Activated CD4-positive, alpha-beta T cell treated with anti-CD3 and anti-CD28 coated beads for 4 hours (primary cell): Measurements from ENCODE around the gene CAMTA1.
A peak's percentile ranks its signal among the peaks of the same experiment; 100 is the strongest.

Source experiments
- DNase-seq, 2 donors: peaks; one replicate each; pipeline ENCODE4 v3.0.0-alpha.2; 2020

Gene CAMTA1

GRCh38 chr1:6885426-6885825, 100.2 kb downstream of the CAMTA1 start:
- no peak for DNase-seq

GRCh38 chr1:6886523-6886922, 101.3 kb downstream of the CAMTA1 start:
- no peak for DNase-seq

DNA sequence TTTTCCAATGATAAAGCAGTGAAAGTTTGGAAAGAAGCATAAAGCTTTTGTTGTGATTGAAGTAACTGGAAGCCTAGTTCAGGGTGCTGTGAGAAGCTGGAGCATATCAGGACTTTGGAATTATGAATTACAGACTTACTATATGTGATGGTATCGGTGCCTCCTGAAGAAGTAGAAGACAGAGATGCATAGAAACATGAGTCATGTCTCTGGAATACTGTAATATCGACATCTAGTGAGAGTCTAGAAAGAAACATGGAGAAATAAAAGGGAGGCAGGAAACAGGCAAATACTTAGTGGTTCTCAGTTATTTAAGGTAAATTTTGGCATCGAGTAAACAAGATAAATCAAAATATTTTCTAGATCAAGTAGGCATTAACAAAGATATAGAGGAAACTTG, 103.0 kb downstream of the CAMTA1 start:
- no peak for DNase-seq

DNA sequence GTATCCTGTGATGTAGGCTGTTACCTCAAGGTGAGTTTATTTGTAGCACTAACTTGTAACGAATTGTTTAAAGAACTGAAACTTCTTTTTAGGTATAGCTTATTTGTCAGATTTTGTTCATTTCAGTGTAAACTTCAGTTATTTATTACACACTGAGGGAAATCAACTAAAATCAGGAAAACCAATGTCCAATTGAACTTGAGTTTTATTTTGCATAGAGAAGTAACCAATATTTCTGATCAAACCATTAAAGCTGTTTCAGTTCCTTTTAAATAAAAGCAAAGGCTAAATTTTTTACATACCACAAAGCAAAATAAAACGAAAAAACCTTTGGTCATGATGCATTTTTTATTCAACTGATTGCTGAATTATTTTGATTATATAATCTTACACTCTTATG, 103.6 kb downstream of the CAMTA1 start:
- DNase-seq, result no peak

DNA sequence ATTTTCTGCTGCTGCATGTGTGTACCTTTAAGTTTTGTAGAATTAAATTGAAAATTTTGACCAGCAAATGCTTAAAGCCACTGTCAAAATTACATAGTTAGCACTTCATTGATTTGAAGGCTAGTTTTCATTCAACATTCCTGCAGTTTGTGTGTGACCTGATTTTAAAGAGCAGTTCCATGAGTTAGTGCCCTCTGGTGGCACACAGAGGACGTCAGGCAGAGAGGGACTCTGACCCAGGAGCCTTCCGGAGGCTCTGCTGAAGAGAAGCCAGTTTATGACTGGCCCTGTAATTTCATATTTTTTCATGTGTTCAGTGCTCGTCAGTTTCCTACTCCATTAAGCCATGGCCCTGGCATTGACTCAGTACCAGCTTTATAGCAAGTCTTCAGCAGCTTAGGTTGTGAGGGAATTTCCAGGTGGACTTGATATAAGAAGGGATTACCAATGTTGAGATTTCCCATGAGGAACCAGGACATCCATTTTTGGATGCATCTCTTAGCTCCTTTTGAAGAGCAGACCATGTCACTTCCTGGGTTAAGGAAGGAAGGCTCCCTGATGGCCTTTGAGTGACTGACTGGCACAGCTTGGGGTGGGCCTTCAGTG, 104.7 kb downstream of the CAMTA1 start:
- peak; percentile 9 to 28 for DNase-seq

DNA sequence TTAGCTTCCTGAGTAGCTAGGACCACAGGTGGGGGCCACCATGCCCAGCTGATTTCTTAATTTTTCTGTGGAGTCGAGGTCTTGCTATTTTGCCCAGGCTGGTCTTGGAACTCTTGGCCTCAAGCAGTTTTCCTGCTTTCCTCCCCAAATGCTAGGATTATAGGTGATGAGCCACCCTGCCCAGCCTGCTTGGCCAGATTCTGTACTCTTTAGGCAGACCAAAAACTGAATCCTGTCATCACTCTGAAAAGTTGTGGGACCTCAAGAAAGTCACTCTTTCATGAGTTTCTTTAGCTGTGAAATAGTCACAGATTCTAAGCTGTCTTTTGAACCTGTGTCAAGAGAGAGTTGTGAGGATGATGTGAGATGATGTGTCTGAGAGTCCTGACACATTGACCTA, 105.4 kb downstream of the CAMTA1 start:
- DNase-seq, result no peak

DNA sequence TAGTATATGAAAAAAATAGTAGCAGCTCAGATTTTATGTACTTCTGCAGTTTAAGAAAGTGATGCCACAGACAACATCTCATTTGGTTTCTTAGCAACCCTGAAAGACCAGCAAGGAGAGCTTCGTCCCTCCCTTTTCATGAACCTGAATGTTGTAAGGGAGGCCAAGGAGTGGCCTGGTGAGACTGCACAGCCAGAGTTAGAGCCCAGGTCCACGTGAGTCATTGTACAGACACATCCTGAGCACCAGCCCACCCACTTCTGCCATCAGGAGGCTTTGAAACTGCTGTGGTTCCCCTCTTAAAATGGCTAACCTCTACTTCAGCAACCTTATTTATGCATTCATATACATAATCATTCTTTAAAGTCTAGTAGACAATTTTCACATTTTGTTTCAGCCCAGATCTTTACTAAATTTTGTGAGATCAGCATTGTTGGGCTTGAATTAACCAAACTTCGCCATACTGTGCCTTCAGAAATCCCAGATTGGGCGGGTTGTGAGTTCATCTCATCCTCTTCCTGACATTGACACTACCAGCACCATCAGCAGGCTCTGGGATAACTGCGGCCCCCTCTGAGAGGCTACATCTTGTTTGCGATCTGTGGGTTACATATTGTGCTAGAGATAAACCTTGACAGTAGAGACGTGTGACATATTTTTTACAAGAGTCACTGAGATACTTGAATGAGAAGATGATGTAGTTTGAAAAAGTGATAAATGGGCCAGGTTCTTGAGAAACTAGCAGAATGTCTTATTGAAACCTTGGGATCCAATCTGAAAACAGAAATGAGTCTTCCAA, 106.7 kb downstream of the CAMTA1 start:
- no peak for DNase-seq

DNA sequence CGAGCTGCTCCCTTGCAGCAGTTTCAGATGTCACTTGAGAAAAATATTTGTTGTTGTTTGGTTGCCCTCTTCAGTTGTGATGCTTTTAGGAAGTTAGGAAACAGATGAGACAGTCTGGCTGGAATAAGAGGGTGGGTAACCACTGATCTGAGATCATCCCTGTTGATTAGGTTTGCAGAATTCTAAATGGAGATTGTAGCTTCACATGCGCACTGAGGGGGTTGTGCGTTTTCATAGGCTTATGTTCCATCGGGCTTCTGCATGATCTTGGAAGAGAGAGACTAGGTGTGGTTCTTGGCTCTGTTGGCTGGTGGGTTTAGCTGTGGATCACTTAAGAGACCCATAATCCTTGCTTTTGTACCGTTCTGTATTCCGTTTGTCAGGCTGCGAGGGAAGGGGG, 108.1 kb downstream of the CAMTA1 start:
- no peak for DNase-seq

DNA sequence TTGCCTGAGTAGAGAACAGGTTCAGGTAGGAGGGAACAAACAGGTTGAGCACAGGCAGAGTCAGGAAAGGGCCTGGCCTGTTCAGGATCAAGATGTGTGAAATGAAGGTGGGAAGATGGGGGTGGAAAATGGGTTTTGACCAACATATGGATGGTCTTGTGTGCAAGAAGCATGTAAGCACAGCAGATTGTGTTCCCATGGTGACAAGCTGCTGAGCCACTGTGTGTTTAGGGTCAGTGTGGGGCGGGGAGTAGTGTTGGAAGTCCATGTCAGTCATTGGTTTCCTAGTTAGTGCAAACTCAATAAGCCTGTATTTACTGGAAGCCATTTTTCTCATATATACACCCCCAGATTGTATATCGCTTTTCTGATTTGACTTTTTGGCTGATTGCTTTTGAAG, 111.9 kb downstream of the CAMTA1 start:
- DNase-seq, result no peak

GRCh38 chr1:6898974-6899539, 113.8 kb downstream of the CAMTA1 start:
- no peak for DNase-seq

DNA sequence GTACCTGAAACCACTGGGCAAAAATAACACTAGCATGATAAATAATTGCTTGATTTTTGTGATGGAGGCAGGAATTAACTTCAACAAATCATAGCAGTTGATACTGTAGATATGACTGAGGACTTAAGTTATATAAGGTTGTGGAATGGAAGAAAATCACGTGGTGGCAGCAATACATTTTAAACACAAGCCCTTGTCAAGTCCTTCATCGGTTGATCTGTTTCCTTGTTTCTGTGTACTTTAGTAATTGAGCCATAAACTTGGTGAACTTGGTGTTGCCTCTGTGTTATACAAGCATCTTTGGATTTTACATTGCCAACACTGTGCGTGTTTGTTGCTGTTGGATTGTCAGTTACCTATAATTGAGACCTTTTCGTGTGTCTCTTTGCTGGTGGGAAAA, 114.4 kb downstream of the CAMTA1 start:
- DNase-seq, result no peak

DNA sequence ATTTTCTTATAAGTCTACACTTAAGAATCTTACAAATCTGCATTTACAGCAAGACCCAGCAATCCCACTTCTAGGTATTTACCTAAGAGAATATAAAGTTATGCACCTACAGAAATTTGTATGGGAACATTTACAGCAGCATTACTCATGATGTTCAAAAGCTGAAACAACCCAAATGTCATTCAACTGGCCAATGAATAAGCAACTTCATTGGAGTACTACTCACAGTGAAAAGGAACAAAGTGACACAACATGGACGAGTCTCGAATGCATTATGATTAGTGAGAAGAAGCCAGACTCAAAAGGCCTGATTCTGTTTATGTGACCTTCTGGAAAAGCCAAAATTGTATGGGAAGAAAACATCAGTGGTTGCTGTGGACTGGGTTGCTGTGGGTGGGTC, 116.9 kb downstream of the CAMTA1 start:
- DNase-seq, result no peak

DNA sequence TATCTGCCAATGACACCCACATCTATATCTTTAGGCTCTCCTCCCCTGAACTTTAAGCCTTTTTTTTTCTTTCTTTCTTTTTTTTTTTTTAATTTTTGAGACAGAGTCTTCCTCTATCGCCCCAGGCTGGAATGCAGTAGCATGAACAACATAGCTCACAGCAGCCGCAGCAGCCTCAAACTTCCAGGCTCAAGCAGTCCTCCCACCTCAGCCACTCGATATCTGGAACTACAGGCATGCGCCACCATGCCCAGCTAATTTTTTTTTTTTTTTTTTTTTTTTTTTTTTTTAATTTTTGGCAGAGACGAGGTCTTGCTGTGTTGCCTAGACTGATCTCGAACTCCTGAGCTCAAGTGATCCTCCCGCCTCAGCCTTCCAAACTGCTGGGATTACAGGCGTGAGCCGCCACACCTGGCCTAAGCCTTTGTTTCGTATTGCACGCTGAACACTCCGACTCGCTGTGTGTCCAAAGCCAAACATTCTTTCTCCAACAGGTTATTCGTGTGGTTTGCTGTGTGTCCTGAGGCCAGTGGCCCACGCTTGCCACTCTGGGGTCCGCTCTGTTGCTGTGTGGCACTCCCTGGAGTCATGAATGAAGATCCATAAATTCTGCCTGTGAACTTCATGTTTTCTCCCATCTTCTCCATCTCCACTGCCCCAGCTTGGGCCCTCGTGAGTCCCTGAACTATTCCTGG, 119.4 kb downstream of the CAMTA1 start:
- DNase-seq, result no peak

- no peak for DNase-seq
Measured at GRCh38 chr1:6905331-6905730, 120.1 kb downstream of the CAMTA1 start.

DNA sequence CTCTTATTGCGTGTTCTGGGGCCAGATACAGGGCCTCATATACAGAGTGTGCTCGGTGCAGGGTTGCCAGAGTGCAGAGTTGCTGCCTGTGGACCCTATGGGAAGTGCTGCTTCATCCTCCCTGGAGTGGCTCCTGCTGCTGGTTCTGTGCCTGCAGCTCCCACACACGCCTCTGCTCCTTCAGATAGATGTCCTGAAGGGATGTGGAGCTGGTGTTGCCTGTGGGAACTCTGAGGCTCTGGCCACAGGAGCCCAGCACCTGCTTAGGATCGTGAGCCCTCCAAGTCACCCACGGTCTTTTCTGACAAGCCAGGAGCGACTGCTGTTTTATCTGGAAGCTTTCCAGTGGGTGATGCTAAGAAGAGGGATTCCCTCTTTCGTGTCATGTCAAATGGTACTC, 120.5 kb downstream of the CAMTA1 start:
- DNase-seq, result no peak

- no peak for DNase-seq
Measured at GRCh38 chr1:6906783-6907182, 121.5 kb downstream of the CAMTA1 start.

GRCh38 chr1:6907201-6907600, 121.9 kb downstream of the CAMTA1 start:
- no peak for DNase-seq

- DNase-seq, result no peak
Measured at GRCh38 chr1:6907676-6908434, 122.6 kb downstream of the CAMTA1 start.

GRCh38 chr1:6909401-6909800, 124.1 kb downstream of the CAMTA1 start:
- no peak for DNase-seq

DNA sequence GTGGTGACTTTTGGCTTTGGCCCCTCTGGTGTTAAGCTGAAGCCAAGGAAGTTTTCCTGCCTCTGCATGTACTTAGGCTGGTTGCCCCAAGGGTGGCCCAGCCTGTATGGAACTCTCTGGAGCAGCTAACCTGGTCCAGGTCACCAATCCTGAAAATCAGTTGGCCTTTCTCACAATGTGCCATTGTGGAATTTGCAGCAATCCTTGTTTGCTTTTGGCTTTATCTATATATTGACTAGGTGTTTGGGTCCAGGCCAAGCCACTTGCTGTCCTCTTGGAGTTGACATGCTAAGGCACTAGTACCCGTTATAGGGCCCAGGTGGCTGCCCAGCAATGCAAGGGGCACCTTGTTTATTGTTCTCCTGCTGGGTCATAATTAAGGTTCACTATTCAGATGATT, 124.6 kb downstream of the CAMTA1 start:
- DNase-seq, result no peak

DNA sequence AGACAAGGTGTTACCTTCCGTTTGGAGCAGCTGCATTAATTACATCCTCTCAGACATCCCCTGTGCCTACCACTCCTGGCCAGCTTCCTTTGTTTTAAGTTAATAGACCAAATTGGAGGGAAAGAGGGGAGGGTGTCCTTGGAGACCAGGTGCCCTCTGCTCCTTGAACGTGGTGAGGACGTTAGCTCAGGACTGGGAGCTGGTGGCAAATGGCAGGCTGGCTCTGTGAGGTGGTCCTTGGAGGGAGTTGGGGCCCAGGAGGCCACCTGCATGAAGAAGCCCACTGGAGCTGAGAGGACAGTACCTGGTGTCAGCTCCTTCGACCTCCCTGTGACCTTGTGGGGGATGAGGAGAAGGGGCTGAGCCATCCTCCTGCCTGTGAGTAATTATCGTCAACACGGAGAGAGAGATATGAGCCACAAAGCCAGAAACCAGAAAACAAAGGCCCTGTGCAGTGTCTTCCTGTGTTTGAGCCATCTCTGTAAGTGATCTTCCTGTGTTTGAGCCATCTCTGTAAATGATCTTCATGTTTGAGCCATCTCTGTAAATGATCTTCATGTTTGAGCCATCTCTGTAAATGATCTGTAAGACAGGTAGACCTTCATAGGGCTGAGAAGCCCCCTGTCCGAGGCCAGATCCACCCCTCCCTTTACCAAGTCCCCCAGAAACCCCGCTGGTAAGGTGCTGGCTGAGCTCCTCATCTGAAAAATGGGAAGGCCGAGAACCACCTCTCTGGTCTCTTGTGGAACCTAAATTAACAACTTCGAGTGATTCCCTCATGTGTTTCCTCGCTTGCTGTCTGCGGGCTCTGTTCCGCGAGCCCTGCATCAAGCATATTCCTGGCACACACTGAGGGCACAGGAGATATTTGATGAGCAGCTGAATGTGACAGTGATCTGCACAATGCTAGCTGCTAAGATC, 126.0 kb downstream of the CAMTA1 start:
- no peak for DNase-seq

DNA sequence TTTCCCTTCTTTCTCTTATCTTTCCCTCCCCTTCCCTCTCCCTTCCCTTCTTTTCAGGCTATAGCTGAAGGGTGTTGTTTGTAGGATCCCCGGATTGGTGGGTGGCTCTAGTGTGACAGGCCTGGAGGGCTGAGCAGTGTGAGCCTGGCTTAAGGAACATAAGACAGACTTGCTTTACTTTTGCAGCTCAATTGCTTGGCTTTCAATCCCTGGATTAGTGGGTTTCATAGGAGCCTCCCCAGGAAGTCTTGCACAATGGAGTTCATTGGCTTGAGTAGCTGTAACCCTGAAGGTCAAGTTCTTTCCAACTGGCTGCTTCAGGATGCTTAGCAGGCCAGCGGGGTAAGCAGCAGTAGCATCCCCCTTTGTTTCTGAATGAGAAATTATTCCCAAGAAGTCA, 126.7 kb downstream of the CAMTA1 start:
- DNase-seq, result no peak
